Measurements from ENCODE around the gene GNAQ. TPM values are rescaled to one million over a fixed set of nuclear protein-coding genes. Genes with fewer than 3 reads are reported as not detected.

The GNAQ gene
- total and polyA plus RNA-seq, 2 of the 4 experiments (the other 2 are of a cell fraction), result 23.1 to 50.7 TPM

DNA sequence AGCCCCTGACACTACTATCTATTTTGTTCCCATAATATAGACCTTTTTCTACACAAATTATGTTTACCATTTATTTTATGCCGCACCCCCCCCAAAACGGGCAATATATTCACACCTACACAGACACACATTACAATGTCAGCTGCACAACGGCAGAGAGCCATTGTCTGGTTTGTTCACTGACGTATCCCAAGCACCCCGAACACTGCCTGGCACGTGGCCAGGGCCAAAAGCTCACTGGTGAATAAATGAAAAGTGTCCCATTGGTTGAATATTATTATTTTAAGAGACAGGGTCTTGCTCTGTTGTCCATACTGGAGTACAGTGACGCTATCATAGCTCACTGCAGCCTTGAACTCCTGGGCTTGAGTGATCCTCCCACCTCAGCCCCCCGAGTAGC is 150.5 kb downstream of the GNAQ start:
- Histone ChIP-seq H3K14ac (replicated peaks; ENCODE audit: low read depth, low read length) (no peak overlapping the region), H3K9me3 (ENCODE audit: control insufficient read depth, insufficient read depth, low read length) (no peaks in the 10 kb centered on the region), H4K20me1 (ENCODE audit: insufficient read depth, low read length) (0 out of 2 replicates have a peak, but pooled peaks cover 3% of the 10 kb centered on the region), H2AK9ac (replicated peaks; ENCODE audit: low read depth, low read length, poor library complexity) (no peak overlapping the region), H3K9ac (ENCODE audit: low read depth, low read length) (no peak overlapping the region), H3K56ac (ENCODE audit: extremely low read depth, insufficient read depth, low read length) (no peak overlapping the region), H3K23ac (ENCODE audit: low read depth, low read length) (no peak overlapping the region), H4K8ac (ENCODE audit: low read depth in 2 of 2, low read length in 2 of 2) (no peak overlapping the region), H3K4me2 (ENCODE audit: low read depth, low read length) (no peak overlapping the region), H4K91ac (ENCODE audit: insufficient read depth, low read depth, low read length) (no peak overlapping the region), H3K4me1 (ENCODE audit: control insufficient read depth, insufficient read depth, low read length) (peaks cover 7% of the 10 kb centered on the region), H3K18ac (ENCODE audit: low read depth, low read length) (no peak overlapping the region), H2BK20ac (ENCODE audit: low read depth, low read length) (no peak overlapping the region), H3K9me1 (ENCODE audit: insufficient read depth, low read length) (peaks cover 10% of the 10 kb centered on the region), H4K5ac (ENCODE audit: low read depth, low read length) (no peak overlapping the region), H2AFZ (replicated peaks; ENCODE audit: low read length, poor library complexity) (no peak overlapping the region), H2BK15ac (ENCODE audit: low read depth, low read length) (no peak overlapping the region), H3K27ac (ENCODE audit: insufficient read depth, low read length) (no peak overlapping the region), H3K27me3 (ENCODE audit: control insufficient read depth, insufficient read depth, low read length) (no peaks in the 10 kb centered on the region), H3K4ac (ENCODE audit: low read depth, low read length) (no peak overlapping the region), H3K36me3 (ENCODE audit: control insufficient read depth, insufficient read depth, low read length) (no peaks in the 10 kb centered on the region), H3K79me1 (ENCODE audit: low read depth in 1 of 2, low read length in 2 of 2) (peaks cover 9 to 52% of the 10 kb centered on the region in 2 experiments; a peak in 3 of 4 replicates), H2BK120ac (ENCODE audit: low read depth, low read length) (no peak overlapping the region), H2AK5ac (ENCODE audit: low read depth, low read length) (no peak overlapping the region), H2BK5ac (ENCODE audit: low read depth, low read length, poor library complexity, severe bottlenecking) (no peak overlapping the region), H3K4me3 (ENCODE audit: insufficient read depth, low read depth, low read length) (no peak overlapping the region)
- 57% methylated on average over 2 of the region's 8 CpGs; no CpG with 5 or more reads in 1 of the 2 experiments for WGBS, 2 experiments (ENCODE audit: extremely low coverage in 2 of 2, insufficient read length in 1 of 2)
- no TSS peak for BruUV-seq (replicated peaks)
- TF ChIP-seq POLR2A (IDR thresholded peaks at IDR 0.05; ENCODE audit: low read depth, low read length) (no peak), FOS (IDR thresholded peaks at IDR 0.05; ENCODE audit: low read depth, low read length) (no peak), RAD21 (IDR thresholded peaks at IDR 0.05; ENCODE audit: low read length) (no peak), BHLHE40 (IDR thresholded peaks at IDR 0.05; ENCODE audit: low read depth, low read length) (no peak), CEBPB (IDR thresholded peaks at IDR 0.05; ENCODE audit: low read depth, low read length) (no peak), NFE2L2 (IDR thresholded peaks at IDR 0.05; ENCODE audit: low read depth, low read length) (no peak), MXI1 (IDR thresholded peaks at IDR 0.05; ENCODE audit: borderline replicate concordance, low read depth, low read length) (no peak), RCOR1 (IDR thresholded peaks at IDR 0.05; ENCODE audit: insufficient replicate concordance, low read length) (no peak), RFX5 (IDR thresholded peaks at IDR 0.05; ENCODE audit: low read depth, low read length) (no peak), SMC3 (IDR thresholded peaks at IDR 0.05; ENCODE audit: low read depth, low read length) (no peak), MAFK (IDR thresholded peaks at IDR 0.05; ENCODE audit: low read depth, low read length) (no peak), MAZ (IDR thresholded peaks at IDR 0.05; ENCODE audit: borderline replicate concordance, low read depth, low read length) (no peak), CHD1 (IDR thresholded peaks at IDR 0.05; ENCODE audit: low read depth, low read length) (no peak)
- TF ChIP-seq, protein P1, sequence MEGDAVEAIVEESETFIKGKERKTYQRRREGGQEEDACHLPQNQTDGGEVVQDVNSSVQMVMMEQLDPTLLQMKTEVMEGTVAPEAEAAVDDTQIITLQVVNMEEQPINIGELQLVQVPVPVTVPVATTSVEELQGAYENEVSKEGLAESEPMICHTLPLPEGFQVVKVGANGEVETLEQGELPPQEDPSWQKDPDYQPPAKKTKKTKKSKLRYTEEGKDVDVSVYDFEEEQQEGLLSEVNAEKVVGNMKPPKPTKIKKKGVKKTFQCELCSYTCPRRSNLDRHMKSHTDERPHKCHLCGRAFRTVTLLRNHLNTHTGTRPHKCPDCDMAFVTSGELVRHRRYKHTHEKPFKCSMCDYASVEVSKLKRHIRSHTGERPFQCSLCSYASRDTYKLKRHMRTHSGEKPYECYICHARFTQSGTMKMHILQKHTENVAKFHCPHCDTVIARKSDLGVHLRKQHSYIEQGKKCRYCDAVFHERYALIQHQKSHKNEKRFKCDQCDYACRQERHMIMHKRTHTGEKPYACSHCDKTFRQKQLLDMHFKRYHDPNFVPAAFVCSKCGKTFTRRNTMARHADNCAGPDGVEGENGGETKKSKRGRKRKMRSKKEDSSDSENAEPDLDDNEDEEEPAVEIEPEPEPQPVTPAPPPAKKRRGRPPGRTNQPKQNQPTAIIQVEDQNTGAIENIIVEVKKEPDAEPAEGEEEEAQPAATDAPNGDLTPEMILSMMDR (conservative IDR thresholded peaks at IDR 0.05; ENCODE audit: low read depth, low read length), result no peak
- TF ChIP-seq, protein P2, sequence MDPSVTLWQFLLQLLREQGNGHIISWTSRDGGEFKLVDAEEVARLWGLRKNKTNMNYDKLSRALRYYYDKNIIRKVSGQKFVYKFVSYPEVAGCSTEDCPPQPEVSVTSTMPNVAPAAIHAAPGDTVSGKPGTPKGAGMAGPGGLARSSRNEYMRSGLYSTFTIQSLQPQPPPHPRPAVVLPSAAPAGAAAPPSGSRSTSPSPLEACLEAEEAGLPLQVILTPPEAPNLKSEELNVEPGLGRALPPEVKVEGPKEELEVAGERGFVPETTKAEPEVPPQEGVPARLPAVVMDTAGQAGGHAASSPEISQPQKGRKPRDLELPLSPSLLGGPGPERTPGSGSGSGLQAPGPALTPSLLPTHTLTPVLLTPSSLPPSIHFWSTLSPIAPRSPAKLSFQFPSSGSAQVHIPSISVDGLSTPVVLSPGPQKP (IDR thresholded peaks at IDR 0.05; ENCODE audit: borderline replicate concordance, low read depth, low read length), result no peak
- TF ChIP-seq, protein P3, sequence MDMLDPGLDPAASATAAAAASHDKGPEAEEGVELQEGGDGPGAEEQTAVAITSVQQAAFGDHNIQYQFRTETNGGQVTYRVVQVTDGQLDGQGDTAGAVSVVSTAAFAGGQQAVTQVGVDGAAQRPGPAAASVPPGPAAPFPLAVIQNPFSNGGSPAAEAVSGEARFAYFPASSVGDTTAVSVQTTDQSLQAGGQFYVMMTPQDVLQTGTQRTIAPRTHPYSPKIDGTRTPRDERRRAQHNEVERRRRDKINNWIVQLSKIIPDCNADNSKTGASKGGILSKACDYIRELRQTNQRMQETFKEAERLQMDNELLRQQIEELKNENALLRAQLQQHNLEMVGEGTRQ (IDR thresholded peaks at IDR 0.05; ENCODE audit: low read depth, low read length), result no peak
- dilution Hi-C loops (cut with HindIII; ENCODE audit: low sequenced_read_pairs, unreplicated experiment), result no loop called here
- CTCF ChIA-PET, result interaction anchor here (0.6 kb wide), 1 partner anchor 102 kb away, joined by 7 read pairs; no protein-coding TSS in a partner anchor
- POLR2A ChIA-PET (ENCODE audit: unreplicated experiment), result no interaction called here
- intact Hi-C loops (cut with micrococcal nuclease), result no loop called here
- DNase-seq, result no peak
- ATAC-seq (ENCODE audit: low read depth), result no peak
- in situ Hi-C loops (cut with MboI; ENCODE audit: low sequenced_read_pairs), result no loop called here

All from IMR-90 (cell line).